ENCODE results near the gene CALCOCO2.

The CALCOCO2 gene

DNA sequence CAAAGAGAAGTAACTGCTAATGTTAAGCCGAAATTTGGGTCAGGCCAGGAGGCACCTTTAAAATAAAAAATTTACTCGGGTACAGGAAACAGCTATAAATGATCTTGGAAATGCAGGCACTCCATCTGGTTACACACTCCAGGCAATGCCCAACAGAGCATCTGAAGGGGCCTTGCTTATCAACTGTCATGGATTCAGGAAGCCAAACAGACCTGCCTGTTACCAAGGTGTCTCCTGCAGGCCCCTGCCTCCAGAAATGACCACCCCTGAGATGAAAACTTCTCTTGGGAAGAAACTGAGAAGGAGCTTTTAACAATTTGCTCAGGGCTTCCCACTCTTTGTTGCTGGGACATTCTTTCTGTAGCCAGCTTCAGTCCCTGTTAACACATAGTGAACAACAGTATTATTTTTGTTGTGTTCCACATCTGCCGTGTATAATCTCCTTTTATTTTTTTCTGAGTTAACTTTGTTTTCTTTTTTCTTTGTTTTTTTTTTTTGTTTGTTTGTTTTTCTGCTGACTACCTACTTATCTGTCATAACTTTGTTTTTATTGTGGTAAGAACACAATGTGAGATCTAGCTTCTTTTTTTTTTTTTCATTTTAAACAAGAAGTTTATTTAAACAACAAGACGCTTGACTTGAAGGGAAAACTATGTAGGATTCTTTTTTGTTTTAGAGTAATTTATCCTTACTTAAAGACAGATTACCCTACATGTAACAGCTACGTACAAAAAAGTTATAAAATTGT is 43.0 kb downstream of the CALCOCO2 start:
- DNase-seq: no peak

GRCh38 chr17:48878920-48879898 is 48.4 kb downstream of the CALCOCO2 start:
- peak; percentile 31 for DNase-seq

GRCh38 chr17:48882272-48882671 is 51.4 kb downstream of the CALCOCO2 start:
- no peak for DNase-seq

DNA sequence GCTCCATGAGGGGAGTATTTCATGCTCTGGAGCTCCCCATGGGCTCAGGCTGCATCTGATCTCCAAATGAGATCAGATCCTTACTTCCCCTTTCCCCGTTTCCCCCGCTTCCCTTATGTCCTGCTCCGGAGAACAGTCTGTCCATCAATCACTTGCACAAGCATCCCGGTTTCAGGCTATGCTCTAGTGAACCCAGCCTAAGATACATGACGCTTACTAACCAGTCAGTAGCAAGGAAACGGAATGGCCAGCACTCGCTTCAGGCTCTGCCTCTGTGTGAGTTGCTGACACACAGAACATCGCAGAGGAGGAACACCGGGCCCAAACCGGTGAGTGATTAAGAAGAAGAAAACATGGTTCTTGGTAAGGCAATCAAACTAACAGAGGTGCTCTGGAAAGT is 52.3 kb downstream of the CALCOCO2 start:
- no peak for DNase-seq

- no peak for DNase-seq
These were observed 59.3 kb downstream of the CALCOCO2 start for GRCh38 chr17:48890086-48890485.

DNA sequence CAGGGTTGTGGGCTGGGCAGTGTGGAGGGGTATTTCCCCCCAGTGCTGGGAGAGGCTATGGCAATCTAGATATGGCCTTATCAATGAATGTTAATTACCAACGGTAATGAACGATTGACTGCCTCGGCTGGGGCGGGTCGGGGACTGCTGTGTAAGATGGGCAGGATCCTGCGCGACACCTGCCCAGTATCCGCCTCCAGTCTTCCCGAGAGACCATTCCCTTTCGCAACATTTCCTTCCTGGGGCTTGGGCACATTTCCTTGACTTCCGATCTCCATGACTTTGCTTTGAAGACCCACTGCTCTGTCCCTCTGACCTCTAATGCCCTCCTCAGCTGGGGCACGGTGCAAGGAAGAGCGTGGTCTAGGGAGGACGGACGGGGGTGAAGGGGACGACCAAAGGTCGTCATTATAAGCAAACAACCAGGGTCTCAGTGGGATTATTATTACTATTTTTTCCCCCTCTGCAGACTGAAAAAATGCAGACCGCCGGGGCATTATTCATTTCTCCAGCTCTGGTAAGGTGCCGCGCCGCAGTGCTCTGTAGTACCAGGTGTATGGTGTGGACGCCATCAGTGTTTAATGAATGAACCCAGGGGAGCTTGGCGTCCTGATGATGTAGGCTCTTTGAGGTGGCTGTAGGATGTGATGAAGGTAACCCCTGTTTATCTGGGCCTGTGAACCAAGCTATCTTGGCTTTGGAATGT is 62.3 kb downstream of the CALCOCO2 start:
- no peak for DNase-seq

- no peak for DNase-seq
These were observed 63.0 kb downstream of the CALCOCO2 start for GRCh38 chr17:48893646-48894508.

DNA sequence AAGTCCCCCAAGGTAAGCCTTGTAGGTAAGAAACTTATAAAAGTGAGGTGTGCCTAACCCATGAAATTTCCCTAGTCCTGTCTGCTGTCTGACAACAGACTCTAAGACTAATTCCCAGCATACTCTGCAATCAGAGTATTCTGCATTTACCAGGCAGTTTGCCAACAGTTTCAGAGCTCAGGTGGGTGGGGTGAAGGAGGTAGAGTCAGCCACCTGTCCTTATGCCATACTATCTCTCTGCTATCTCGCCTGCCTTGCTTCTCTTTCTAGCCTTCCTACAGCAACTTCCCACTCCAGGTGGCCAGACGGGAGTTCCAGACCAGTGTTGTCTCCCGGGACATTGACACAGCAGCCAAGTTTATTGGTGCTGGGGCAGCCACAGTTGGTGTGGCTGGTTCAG is 64.1 kb downstream of the CALCOCO2 start:
- DNase-seq: no peak

- DNase-seq: no peak
These were observed 70.4 kb downstream of the CALCOCO2 start for GRCh38 chr17:48901241-48901640.

DNA sequence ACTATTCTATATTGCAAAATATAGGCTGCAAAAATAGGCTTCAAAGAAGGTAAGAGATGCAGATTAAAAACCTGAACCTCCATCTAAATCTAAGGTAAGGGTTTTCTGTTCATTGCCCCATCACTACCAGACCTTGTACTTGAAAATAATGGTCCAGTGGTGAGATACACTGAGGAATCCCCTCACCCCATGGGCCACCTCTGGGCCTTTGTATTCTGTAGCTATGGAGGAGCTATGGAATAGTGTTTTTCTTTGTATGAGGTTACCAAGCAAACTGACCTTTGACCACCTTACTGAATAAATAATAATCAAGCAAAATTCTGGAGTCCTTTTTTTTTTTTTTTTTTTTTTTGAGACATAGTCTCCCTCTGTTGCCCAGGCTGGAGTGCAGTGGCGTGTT is 72.6 kb downstream of the CALCOCO2 start:
- DNase-seq: no peak

GRCh38 chr17:48904428-48904827 is 73.6 kb downstream of the CALCOCO2 start:
- no peak for DNase-seq

GRCh38 chr17:48905987-48906515 is 75.2 kb downstream of the CALCOCO2 start:
- no peak for DNase-seq

- no peak for DNase-seq
These were observed 76.8 kb downstream of the CALCOCO2 start for GRCh38 chr17:48907713-48908046.

GRCh38 chr17:48908047-48908843 is 77.4 kb downstream of the CALCOCO2 start, which contains the start of gene UBE2Z:
Gene UBE2Z, plus strand, starts transcription at chr17:48908407. Its CDS starts 97 bp downstream, at chr17:48908504.
- DNase-seq: peak; percentile 95

DNA sequence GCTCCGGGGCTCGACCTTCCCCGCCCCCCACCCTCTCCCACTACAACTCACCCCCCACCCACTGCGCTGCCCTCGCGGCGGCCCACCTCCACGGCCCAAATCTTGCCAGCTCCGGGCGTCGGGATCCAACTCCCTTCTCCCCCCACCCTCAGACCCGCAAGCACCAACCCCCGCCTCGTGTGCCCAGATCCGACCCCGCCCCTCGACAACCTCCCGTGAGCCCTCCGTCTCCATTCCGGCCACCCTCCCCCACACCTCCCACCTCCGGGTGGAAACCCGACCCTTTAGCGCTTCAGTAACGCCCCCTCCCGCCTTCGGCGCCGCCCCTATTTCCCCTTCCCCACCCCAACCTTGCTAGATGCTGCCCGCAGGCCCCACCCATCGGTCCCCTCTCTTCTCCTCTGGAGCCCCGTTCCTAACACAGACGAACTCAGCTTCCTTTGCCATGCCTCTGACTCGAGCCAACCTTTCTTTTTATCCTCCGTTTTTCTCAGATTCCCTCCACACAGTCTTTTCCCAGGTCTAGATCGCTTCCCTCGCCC is 78.1 kb downstream of the CALCOCO2 start:
- peak; percentile 58 for DNase-seq

DNA sequence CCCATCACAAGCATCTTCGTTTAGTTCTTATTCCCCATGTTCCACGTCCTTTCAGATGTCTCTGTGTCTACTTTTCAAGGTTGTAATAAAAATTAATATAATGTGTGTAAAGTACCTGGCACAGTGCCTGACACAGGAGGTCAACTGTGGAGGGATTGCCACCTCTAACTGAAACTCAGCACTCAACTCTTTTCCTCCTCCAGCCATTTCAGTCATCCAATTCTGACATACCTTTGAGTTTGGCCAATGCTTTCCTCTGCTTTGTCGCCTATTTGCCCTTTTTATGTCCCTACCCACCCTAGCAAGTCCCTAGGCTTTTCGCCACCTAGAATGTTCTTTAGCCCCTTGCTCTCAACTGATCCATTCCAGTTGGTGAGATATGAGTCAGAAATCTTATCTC is 78.9 kb downstream of the CALCOCO2 start:
- no peak for DNase-seq

- no peak for DNase-seq
These were observed 79.5 kb downstream of the CALCOCO2 start for GRCh38 chr17:48910370-48910769.

DNA sequence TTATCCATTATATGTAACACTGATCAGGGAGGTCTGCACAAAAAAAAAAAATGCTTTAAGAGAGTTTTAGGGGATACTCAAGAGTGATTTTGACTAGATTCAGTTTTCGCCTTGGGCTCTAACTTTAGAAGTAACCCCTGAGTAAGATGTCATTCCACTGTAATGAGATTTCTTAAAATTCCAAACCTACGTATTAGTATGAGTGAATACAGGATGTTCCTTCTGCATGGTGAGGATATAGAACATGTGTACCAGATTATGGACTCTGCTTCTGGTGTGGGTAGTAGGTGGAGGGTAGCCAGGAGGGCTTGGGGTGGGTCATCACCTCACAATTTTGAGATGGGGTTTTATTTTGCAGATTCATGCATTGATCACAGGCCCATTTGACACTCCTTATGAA is 81.6 kb downstream of the CALCOCO2 start:
- no peak for DNase-seq

Measured in DMS79 (cell line).